Measurements from ENCODE around the gene ALDH5A1. TPM values are rescaled to one million over a fixed set of nuclear protein-coding genes. Genes with fewer than 3 reads are reported as not detected.

Gene ALDH5A1
- total and polyA plus RNA-seq, 10 of the 15 experiments (the other 5 are each of a cell fraction or from before 2014, with no cell fraction given) = 2.6 to 13.8 (median 9.3) TPM

DNA sequence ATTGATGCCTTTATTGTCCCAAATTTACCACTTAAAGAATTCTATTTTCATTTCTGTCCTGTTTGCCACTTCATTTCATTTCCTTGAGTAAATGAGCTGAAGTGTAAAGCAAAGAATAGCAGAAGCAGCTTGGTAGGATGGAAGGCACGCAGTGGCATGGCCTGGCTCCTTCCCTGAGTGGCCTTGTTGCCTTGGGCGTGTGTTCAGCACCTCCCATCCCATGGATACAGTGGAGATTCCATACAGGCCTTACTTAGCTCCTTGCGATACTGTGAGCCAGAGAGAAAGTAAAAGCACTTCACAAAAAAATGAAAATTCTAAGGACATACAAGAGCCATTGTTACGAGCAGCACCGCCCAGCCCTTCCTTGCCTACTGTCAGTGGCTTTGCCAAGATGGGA is 39.6 kb downstream of the ALDH5A1 start (continued):
- TF ChIP-seq, protein P1, sequence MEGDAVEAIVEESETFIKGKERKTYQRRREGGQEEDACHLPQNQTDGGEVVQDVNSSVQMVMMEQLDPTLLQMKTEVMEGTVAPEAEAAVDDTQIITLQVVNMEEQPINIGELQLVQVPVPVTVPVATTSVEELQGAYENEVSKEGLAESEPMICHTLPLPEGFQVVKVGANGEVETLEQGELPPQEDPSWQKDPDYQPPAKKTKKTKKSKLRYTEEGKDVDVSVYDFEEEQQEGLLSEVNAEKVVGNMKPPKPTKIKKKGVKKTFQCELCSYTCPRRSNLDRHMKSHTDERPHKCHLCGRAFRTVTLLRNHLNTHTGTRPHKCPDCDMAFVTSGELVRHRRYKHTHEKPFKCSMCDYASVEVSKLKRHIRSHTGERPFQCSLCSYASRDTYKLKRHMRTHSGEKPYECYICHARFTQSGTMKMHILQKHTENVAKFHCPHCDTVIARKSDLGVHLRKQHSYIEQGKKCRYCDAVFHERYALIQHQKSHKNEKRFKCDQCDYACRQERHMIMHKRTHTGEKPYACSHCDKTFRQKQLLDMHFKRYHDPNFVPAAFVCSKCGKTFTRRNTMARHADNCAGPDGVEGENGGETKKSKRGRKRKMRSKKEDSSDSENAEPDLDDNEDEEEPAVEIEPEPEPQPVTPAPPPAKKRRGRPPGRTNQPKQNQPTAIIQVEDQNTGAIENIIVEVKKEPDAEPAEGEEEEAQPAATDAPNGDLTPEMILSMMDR (IDR thresholded peaks at IDR 0.05 in 2 of 3, conservative IDR thresholded peaks at IDR 0.05 in 1 of 3; ENCODE audit: control insufficient read depth in 2 of 3, extremely low read depth in 1 of 3, insufficient read depth in 1 of 3, low read depth in 3 of 3, low read length in 3 of 3) = no peak
- TF ChIP-seq, protein P2, sequence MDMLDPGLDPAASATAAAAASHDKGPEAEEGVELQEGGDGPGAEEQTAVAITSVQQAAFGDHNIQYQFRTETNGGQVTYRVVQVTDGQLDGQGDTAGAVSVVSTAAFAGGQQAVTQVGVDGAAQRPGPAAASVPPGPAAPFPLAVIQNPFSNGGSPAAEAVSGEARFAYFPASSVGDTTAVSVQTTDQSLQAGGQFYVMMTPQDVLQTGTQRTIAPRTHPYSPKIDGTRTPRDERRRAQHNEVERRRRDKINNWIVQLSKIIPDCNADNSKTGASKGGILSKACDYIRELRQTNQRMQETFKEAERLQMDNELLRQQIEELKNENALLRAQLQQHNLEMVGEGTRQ (IDR thresholded peaks at IDR 0.05; ENCODE audit: borderline replicate concordance, low read depth, low read length) = no peak
- no peak for TF ChIP-seq EP300 (IDR thresholded peaks at IDR 0.05; ENCODE audit: borderline replicate concordance in 1 of 2, control insufficient read depth in 1 of 2, low read depth in 2 of 2, low read length in 2 of 2)
- TF ChIP-seq, protein P3, sequence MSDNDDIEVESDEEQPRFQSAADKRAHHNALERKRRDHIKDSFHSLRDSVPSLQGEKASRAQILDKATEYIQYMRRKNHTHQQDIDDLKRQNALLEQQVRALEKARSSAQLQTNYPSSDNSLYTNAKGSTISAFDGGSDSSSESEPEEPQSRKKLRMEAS (IDR thresholded peaks at IDR 0.05; ENCODE audit: low read depth, low read length) = no peak
- TF ChIP-seq HDAC2 (IDR thresholded peaks at IDR 0.05) = no peak

DNA sequence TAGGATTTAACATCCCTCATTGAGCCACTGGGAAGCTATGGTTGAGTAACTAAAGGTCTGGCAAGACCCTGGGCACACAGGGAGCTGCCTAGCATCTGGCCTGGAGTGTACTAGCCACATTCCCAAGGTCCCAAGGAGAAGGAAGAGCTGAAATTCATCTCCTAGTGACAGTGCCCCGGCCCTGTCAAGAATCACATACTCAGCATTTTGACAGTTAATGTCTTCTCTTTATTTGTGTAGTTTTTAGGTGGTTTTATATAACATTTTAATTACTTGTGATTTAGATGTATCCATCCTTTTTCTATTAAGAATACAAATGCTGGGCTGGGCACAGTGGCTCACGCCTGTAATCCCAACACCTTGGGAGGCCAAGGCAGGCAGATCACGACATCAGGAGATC is 40.4 kb downstream of the ALDH5A1 start:
- ChIA-PET RAD21 (ENCODE audit: unreplicated experiment) (no interaction called here), POLR2A (no interaction called here), CTCF (interaction anchor here (0.6 to 1.6 kb wide), 4 partner anchors 10 to 286 kb away, joined by 3 to 8 read pairs (median 3); no protein-coding TSS in a partner anchor), SMC1A (ENCODE audit: uncharacterized antibody, unreplicated experiment) (interaction anchor here (0.9 to 1.5 kb wide), 2 partner anchors 14 to 17 kb away, joined by 3 to 4 read pairs; no protein-coding TSS in a partner anchor)
- Histone ChIP-seq H3K9ac (ENCODE audit: control insufficient read depth, insufficient read depth, low read length) (no peak overlapping the region), H3K4me3 (no peak overlapping the region), H3K4me2 (ENCODE audit: control insufficient read depth, insufficient read depth) (no peak overlapping the region), H3K4me1 (ENCODE audit: control insufficient read depth, insufficient read depth, low read length) (no peaks in the 10 kb centered on the region), H3K9me3 (replicated peaks; ENCODE audit: control insufficient read depth, insufficient read depth, low read length) (no peaks in the 10 kb centered on the region), H2AFZ (ENCODE audit: control insufficient read depth, low read depth, low read length) (no peak overlapping the region), H4K20me1 (ENCODE audit: control insufficient read depth, insufficient read depth) (no peaks in the 10 kb centered on the region), H3K27me3 (replicated peaks in 1 of 2; ENCODE audit: control insufficient read depth in 2 of 2, insufficient read depth in 2 of 2, low read length in 1 of 2) (no peaks in the 10 kb centered on the region), H3K79me2 (ENCODE audit: control insufficient read depth, insufficient read depth, low read length) (no peaks in the 10 kb centered on the region), H3K36me3 (ENCODE audit: control insufficient read depth in 2 of 2, insufficient read depth in 2 of 2, low read length in 1 of 2) (no peaks in the 10 kb centered on the region; a peak in 1 of 4 replicates), H3K27ac (ENCODE audit: control insufficient read depth, insufficient read depth) (no peak overlapping the region)
- FAIRE-seq (no peak), DNase-seq (ENCODE audit: low read depth, low spot score) (no peak), ATAC-seq (no peak)
- 75% methylated on average over 3 of the region's 3 CpGs for WGBS (ENCODE audit: insufficient coverage, insufficient replicate concordance, low lambda C conversion rate, missing lambda C conversion rate)
- no TSS peak for BruUV-seq (replicated peaks)
- intact Hi-C loops (cut with micrococcal nuclease; ENCODE audit: unreplicated experiment) (no loop called here), in situ Hi-C loops (cut with MboI) (no loop called here)
- TF ChIP-seq MXI1 (IDR thresholded peaks at IDR 0.05; ENCODE audit: low read depth, low read length) (no peak), BACH1 (IDR thresholded peaks at IDR 0.05; ENCODE audit: borderline replicate concordance) (no peak), NR2F1 (conservative IDR thresholded peaks at IDR 0.05) (no peak), MEF2B (IDR thresholded peaks at IDR 0.05; ENCODE audit: partially characterized antibody, poor library complexity, severe bottlenecking) (no peak), ZBED1 (IDR thresholded peaks at IDR 0.05; ENCODE audit: borderline replicate concordance) (no peak), ZNF622 (IDR thresholded peaks at IDR 0.05) (no peak), STAT3 (IDR thresholded peaks at IDR 0.05; ENCODE audit: low read depth, low read length) (no peak)
- TF ChIP-seq, protein P4, sequence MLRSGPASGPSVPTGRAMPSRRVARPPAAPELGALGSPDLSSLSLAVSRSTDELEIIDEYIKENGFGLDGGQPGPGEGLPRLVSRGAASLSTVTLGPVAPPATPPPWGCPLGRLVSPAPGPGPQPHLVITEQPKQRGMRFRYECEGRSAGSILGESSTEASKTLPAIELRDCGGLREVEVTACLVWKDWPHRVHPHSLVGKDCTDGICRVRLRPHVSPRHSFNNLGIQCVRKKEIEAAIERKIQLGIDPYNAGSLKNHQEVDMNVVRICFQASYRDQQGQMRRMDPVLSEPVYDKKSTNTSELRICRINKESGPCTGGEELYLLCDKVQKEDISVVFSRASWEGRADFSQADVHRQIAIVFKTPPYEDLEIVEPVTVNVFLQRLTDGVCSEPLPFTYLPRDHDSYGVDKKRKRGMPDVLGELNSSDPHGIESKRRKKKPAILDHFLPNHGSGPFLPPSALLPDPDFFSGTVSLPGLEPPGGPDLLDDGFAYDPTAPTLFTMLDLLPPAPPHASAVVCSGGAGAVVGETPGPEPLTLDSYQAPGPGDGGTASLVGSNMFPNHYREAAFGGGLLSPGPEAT (IDR thresholded peaks at IDR 0.05; ENCODE audit: low read depth) = no peak
- TF ChIP-seq, protein P5, sequence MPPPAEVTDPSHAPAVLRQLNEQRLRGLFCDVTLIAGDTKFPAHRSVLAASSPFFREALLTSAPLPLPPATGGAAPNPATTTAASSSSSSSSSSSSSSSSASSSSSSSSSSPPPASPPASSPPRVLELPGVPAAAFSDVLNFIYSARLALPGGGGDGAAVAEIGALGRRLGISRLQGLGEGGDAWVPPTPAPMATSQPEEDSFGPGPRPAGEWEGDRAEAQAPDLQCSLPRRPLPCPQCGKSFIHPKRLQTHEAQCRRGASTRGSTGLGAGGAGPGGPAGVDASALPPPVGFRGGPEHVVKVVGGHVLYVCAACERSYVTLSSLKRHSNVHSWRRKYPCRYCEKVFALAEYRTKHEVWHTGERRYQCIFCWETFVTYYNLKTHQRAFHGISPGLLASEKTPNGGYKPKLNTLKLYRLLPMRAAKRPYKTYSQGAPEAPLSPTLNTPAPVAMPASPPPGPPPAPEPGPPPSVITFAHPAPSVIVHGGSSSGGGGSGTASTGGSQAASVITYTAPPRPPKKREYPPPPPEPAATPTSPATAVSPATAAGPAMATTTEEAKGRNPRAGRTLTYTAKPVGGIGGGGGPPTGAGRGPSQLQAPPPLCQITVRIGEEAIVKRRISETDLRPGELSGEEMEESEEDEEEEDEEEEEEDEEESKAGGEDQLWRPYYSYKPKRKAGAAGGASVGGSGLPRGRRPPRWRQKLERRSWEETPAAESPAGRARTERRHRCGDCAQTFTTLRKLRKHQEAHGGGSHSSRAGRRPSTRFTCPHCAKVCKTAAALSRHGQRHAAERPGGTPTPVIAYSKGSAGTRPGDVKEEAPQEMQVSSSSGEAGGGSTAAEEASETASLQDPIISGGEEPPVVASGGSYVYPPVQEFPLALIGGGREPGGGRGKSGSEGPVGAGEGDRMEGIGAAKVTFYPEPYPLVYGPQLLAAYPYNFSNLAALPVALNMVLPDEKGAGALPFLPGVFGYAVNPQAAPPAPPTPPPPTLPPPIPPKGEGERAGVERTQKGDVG (CRISPR knock-in tag; IDR thresholded peaks at IDR 0.05) = no peak
